Esophagus muscularis mucosa (tissue), 4 donors: ENCODE data around the gene SH3RF3. TPM values are rescaled to one million over a fixed set of nuclear protein-coding genes. Genes with fewer than 3 reads are reported as not detected.
A peak's percentile ranks its signal among the peaks of the same experiment; 100 is the strongest.

Experiments used
- DNase-seq: peaks from one replicate; pipeline ENCODE4 v3.0.0-alpha.2; 2017; ENCODE audit errors: extremely low spot score
- H3K27ac ChIP-seq, 4 donors: fragments of 200-600 bp; sonication (generic); replicated peaks in 1 of 4; 1 replicate in 3 of 4; 2 replicates in 1 of 4; pipeline ENCODE4 v1.5.1; 2016 to 2019; ENCODE audit warnings: mild to moderate bottlenecking in 1 of 4
- H3K27me3 ChIP-seq, 4 donors: fragments of 200-600 bp; sonication (generic); one replicate each; pipeline versions ENCODE4 v1.5.1 to v1.6.0; 2016 to 2019
- H3K36me3 ChIP-seq, 4 donors: fragments of 200-600 bp; sonication (generic); one replicate each; pipeline ENCODE4 v1.5.1; 2016 to 2019
- H3K4me1 ChIP-seq, 4 donors: fragments of 200-600 bp; sonication (generic); one replicate each; pipeline ENCODE4 v1.5.1; 2016 to 2019
- H3K4me3 ChIP-seq, 4 donors: fragments of 200-600 bp; sonication (generic); 1 replicate in 2 of 4; 2 replicates in 2 of 4; pipeline ENCODE4 v1.5.1; 2016 to 2019; ENCODE audit warnings: mild to moderate bottlenecking in 4 of 4, moderate library complexity in 1 of 4
- H3K9me3 ChIP-seq, 4 donors: fragments of 200-600 bp; sonication (generic); 1 replicate in 3 of 4; 2 replicates in 1 of 4; pipeline ENCODE4 v1.5.1; 2016 to 2019
- EP300 ChIP-seq: sonication (generic); formaldehyde crosslinking; IDR thresholded peaks from one replicate; pipeline ENCODE4 v1.6.1; 2017; ENCODE audit warnings: antibody characterized with exemption
- POLR2A ChIP-seq: fragments of 450-650 bp; IDR thresholded peaks from one replicate; pipeline ENCODE4 v1.6.1; 2017; ENCODE audit warnings: antibody characterized with exemption, moderate library complexity, mild to moderate bottlenecking, low read depth
- POLR2AphosphoS5 ChIP-seq, 2 donors: sonication (generic); formaldehyde crosslinking; IDR thresholded peaks; one replicate each; pipeline ENCODE4 v1.6.1; 2017; ENCODE audit warnings: antibody characterized with exemption in 2 of 2
- WGBS: methylation state at CpG from one replicate; pipeline ENCODE4 v1.1.5; 2018; 5-methylcytosine and 5-hydroxymethylcytosine counted together
- intact Hi-C: fragments of 100-400 bp; cut with DNase I; formaldehyde crosslinking; loops from one replicate; pipeline ENCODE4 v1.15.1; 2023
- total RNA-seq, 4 donors: library from RNA; depleted of rRNA; stranded (reverse); fragments of >200 nt; gene quantifications; one replicate each; pipeline versions ENCODE4 v1.1.0 to v1.2.1, GENCODE V29; 2016
- TF ChIP-seq, protein P1 (sequence below), 3 experiments: fragments of 200-600 bp in 2 of 3; fragments of 450-650 bp in 1 of 3; sonication (generic) in 2 of 3; IDR thresholded peaks; one replicate each; pipeline ENCODE4 v1.5.1; 2017 to 2019; ENCODE audit warnings: antibody characterized with exemption in 3 of 3, mild to moderate bottlenecking in 2 of 3, moderate library complexity in 1 of 3

Gene SH3RF3
- total RNA-seq, 4 donors from 2014 or later: 6.3 to 17.5 (median 11.3) TPM

DNA sequence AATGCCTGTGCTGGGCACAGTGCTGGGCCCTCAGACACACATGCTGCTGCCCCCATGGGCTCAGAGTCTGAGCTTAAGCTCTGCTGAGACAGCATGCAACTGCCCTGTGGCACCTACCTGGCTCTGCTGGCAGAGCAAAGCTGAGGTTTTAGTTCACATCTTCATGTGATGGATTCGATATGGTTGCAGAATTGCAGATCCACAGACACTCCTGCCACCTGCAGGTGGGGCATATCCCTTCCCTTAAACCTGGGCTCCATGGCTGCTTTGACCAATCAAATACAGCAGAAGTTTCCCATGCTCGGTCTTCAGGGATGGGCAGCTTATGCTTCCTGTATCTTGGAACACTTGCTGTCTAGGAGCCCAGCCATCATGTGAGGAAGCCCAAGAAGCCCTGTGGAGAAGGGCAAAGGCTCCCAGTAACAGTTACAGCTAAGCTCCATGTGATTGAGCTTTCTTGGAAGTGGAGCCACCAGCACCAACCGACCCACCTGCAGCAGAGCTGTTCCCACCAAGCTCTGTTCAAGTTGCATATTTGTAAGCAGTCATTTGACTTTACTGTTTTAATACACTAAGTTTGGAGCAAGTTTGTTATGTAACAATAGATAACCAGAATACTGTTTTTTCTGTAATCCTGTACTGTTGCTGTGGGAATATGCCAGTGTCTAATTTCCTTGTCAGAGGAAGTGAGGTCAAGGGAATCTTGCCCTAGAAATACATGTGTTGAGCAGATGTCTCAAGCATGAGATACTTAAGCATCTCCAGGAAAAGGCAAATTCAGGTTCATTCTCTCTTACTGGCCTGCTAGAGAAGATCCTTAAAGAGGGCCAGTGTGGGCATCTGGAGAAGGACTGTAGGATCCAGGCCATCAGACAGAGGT, 79.3 kb downstream of the SH3RF3 start:
- intact Hi-C loops: no loop called here
- no peaks in the 10 kb centered on the region for H3K36me3 ChIP-seq
- H3K4me3 ChIP-seq: no peak overlapping the region
- no peak for DNase-seq
- 100% methylated on average over 3 of the region's 3 CpGs for whole genome bisulfite sequencing
- H3K27ac ChIP-seq: peak overlapping the region in 1 of 4 donors; percentile 59
- no peaks in the 10 kb centered on the region for H3K27me3 ChIP-seq
- TF ChIP-seq, protein P1, sequence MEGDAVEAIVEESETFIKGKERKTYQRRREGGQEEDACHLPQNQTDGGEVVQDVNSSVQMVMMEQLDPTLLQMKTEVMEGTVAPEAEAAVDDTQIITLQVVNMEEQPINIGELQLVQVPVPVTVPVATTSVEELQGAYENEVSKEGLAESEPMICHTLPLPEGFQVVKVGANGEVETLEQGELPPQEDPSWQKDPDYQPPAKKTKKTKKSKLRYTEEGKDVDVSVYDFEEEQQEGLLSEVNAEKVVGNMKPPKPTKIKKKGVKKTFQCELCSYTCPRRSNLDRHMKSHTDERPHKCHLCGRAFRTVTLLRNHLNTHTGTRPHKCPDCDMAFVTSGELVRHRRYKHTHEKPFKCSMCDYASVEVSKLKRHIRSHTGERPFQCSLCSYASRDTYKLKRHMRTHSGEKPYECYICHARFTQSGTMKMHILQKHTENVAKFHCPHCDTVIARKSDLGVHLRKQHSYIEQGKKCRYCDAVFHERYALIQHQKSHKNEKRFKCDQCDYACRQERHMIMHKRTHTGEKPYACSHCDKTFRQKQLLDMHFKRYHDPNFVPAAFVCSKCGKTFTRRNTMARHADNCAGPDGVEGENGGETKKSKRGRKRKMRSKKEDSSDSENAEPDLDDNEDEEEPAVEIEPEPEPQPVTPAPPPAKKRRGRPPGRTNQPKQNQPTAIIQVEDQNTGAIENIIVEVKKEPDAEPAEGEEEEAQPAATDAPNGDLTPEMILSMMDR (IDR thresholded peaks at IDR 0.05): no peak
- H3K9me3 ChIP-seq: no peaks in the 10 kb centered on the region
- peaks cover 28 to 35% (median 32%) of the 10 kb centered on the region in 4 donors for H3K4me1 ChIP-seq

DNA sequence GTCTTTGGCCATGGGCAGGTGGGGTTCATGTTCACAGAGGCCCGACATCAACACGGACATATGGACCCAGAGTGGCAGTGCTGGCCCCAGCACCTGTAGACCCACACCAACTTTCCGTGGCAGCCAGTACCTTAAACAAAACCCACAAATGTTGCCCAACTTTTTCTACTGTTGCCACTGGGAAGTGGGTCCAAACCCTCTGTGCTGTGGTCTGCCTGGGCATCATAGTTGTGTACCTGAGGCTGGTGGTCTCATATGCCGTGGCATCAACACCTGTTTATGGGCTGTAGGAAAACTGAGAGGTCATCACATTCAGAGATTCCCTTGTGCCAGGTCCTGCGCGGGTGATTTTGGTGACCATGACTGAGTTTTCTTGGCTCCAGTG, 79.9 kb downstream of the SH3RF3 start:
- H3K27ac ChIP-seq: peak overlapping the region in 2 of 4 donors; percentile 42 to 59
- H3K36me3 ChIP-seq: no peaks in the 10 kb centered on the region
- TF ChIP-seq EP300 (no peak), POLR2AphosphoS5 (IDR thresholded peaks at IDR 0.05) (no peak), POLR2A (no peak)
- TF ChIP-seq, protein P1 (IDR thresholded peaks at IDR 0.05): no peak
- no peaks in the 10 kb centered on the region for H3K27me3 ChIP-seq
- intact Hi-C loops: no loop called here
- H3K9me3 ChIP-seq: no peaks in the 10 kb centered on the region
- DNase-seq: no peak
- peaks cover 33 to 42% (median 36%) of the 10 kb centered on the region in 4 donors for H3K4me1 ChIP-seq
- 78% methylated on average over 6 of the region's 6 CpGs for WGBS
- H3K4me3 ChIP-seq: no peak overlapping the region

DNA sequence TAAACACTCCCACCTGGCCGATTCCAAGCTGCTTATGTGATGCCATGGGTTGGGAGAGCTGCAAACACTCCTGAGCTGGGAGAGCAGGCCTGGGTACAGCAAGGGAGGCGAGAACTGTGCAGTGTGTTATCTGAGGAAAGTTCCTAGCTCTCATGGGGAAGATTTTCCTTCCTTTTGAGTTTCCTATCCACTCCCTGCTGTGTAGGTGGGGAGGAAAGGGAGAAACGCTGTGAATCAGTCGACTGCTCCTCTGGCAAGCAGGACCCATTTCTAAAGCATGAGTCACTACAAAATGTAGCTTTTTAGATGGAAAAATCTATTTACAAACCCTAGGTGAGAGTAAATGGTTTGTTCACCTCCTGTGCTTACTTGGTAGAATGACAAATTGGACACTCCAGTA, 80.4 kb downstream of the SH3RF3 start:
- WGBS: 29% methylated on average over 3 of the region's 4 CpGs
- H3K4me1 ChIP-seq: peaks cover 33 to 46% (median 41%) of the 10 kb centered on the region in 4 donors
- H3K36me3 ChIP-seq: no peaks in the 10 kb centered on the region
- TF ChIP-seq EP300 (no peak), POLR2AphosphoS5 (IDR thresholded peaks at IDR 0.05) (peak in 1 of 2 donors; percentile 21)
- peak overlapping the region in 2 of 4 donors; percentile 42 to 59 for H3K27ac ChIP-seq
- H3K27me3 ChIP-seq: no peaks in the 10 kb centered on the region
- intact Hi-C loops: no loop called here
- H3K9me3 ChIP-seq: no peaks in the 10 kb centered on the region
- DNase-seq: no peak
- H3K4me3 ChIP-seq: no peak overlapping the region

DNA sequence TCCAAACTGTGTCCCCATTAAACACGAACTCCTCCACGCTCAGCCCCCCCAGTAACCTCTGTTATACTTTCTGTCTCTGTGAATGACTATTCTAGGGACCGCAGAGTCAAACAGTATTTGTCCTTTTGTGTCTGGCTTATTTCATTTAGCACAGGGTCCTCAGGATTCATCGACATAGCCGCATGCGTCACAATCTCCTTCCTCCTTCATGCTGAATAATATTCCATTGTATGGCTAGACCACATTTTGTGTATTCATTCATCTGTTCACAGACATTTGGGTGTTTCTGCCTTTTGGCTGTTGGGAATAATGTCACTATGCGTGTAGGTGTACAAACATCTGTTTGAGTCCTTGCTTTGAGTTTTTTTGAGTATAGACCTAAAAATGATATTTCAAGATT, 80.9 kb downstream of the SH3RF3 start:
- Histone ChIP-seq H3K4me1 (peaks cover 33 to 49% (median 43%) of the 10 kb centered on the region in 4 donors), H3K27ac (peak overlapping the region in 3 of 4 donors; percentile 5 to 59 (median 42)), H3K4me3 (no peak overlapping the region), H3K36me3 (no peaks in the 10 kb centered on the region), H3K27me3 (no peaks in the 10 kb centered on the region), H3K9me3 (no peaks in the 10 kb centered on the region)
- 78% methylated on average over 7 of the region's 7 CpGs for WGBS
- TF ChIP-seq, protein P1 (IDR thresholded peaks at IDR 0.05): no peak
- TF ChIP-seq EP300 (no peak), POLR2AphosphoS5 (IDR thresholded peaks at IDR 0.05) (no peak), POLR2A (no peak)
- intact Hi-C loops: no loop called here
- no peak for DNase-seq

DNA sequence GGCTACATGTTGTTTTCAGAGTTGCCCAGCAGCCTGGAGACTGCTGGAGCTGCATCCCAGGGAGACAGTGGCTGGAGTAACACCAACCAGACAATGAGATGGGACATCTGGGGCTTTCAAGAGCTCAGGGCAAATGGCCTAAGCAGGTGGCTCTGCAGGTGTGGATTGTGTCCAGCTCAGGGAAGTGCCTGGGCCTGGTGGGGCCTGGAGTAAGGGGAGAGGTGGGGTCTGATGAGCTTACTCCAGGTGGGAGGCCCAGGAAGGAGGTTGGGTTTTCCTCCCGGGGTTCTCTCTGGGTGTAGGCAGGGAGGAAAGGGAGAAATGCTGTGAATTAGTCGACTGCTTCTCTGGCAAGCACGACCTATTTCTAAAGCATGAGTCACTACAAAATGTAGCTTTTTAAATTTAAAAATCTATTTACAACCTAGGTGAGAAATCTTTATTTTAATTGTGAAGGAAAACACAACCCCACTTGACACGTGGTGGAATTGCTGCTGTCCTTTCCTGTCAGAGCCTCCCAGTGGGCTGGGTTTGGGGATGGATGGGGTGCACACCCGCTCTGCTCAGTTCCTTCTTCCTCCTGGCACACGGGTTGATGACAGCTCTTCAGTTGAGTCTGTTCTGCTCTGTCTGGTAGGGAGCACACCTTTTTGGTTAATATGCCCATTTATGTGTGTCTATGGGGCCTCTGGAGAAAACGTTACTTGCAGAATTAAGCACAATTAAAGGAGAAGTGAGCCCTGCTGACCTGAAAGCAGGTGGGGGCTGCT, 81.6 kb downstream of the SH3RF3 start:
- WGBS: 45% methylated on average over 7 of the region's 7 CpGs
- Histone ChIP-seq H3K27me3 (no peaks in the 10 kb centered on the region), H3K27ac (peak overlapping the region in 1 of 4 donors; percentile 5), H3K9me3 (no peaks in the 10 kb centered on the region), H3K4me3 (no peak overlapping the region), H3K4me1 (peaks cover 33 to 49% (median 43%) of the 10 kb centered on the region in 4 donors), H3K36me3 (no peaks in the 10 kb centered on the region)
- intact Hi-C loops: no loop called here
- DNase-seq: no peak
- TF ChIP-seq POLR2A: no peak
- TF ChIP-seq, protein P1 (IDR thresholded peaks at IDR 0.05): no peak
